ENCODE data around the gene GLT8D1.

The GLT8D1 gene

DNA sequence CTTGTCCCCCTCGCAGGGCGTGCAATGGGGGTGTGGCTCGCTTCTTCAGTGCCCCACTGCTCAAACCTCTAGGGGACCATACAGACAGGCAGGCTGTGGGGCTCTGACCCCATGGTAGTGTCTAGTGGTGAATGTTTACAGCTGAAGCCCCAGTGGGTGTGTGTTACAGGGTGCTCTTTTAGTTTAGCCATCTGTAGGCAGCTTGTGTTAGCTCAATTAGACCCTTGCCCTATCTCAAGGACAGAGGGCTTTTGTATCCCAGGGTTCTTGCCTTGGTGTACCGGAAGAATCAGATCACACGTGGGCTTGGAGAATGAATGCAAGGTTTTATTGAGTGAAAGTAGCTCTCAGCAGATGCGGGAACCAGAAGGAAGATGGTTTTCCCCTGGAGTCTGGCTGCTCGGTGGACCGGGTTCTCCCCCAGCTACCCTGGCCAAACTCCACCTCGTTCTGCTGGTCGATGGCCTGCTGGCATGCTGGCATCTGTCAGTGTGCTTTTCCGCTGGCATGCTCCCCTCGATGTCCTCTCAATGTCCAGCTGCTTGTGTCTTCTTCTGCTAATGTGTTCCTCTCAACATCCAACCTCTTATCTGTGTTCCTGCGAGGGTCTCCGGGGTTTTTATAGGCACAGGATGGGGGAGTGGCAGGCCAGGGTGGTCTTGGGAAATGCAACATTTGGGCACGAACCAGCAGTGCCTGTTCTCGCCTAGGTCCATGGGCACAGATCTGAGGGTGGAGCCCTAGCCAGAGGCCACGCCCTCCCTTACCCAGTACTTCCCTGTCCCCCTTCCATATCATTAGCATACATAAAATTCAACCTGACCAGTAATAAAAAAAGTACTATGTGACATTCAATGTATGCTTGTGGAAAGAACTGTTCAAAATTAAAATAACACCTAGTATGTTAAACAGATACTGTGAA lies 7.0 kb upstream of the GLT8D1 start:
- DNase-seq, result no peak

DNA sequence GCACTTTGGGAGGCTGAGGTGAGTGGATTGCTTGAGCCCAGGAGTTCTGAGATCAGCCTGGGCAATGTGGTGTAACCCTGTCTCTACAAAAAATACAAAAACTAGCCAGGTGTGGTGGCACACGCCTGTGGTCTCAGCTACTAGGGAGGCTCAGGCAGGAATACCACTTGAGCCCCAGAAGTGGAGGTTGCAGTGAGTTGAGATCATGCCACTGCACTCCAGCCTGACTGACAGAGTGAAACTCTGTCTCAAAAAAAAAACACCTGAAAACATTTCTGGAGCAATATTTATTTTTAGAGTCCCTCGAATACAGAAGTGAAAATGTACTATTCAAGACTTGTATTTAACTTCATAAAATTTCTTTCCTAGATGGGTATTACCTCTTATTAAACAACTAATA lies 4.9 kb upstream of the GLT8D1 start:
- DNase-seq, result no peak

DNA sequence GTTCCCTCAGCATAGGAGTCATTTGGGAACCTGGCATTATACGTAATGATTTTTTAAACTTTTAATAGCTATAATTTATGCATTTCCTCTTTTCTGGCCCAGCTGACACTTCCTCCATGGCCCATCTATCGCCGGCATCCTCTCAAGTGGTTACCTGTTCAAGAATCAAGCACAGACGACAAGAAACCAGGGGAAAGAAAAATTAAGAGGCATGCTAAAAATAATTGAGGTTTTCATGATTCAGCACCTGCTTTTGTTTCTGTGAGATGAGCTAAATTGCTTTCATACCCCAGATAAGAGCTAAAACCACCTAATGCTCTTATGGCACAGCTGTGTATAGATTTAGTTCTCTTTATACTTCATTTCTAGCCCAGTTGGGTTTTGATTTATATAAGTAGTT lies 2.0 kb upstream of the GLT8D1 start:
- DNase-seq, result no peak

DNA sequence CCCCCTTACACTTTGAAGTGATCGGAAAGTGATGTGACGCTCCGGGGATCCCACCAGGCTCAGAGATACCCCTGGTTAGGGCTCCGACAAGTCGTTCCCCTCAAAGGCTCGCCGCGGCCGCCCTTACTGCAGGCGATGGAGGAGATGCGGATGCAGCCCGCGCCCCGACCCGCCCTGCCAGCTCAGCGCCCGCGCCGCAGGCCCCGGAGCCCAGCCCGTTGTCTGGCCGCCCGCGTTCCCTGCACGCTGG lies 228 bp downstream of the GLT8D1 start:
- no peak for DNase-seq

DNA sequence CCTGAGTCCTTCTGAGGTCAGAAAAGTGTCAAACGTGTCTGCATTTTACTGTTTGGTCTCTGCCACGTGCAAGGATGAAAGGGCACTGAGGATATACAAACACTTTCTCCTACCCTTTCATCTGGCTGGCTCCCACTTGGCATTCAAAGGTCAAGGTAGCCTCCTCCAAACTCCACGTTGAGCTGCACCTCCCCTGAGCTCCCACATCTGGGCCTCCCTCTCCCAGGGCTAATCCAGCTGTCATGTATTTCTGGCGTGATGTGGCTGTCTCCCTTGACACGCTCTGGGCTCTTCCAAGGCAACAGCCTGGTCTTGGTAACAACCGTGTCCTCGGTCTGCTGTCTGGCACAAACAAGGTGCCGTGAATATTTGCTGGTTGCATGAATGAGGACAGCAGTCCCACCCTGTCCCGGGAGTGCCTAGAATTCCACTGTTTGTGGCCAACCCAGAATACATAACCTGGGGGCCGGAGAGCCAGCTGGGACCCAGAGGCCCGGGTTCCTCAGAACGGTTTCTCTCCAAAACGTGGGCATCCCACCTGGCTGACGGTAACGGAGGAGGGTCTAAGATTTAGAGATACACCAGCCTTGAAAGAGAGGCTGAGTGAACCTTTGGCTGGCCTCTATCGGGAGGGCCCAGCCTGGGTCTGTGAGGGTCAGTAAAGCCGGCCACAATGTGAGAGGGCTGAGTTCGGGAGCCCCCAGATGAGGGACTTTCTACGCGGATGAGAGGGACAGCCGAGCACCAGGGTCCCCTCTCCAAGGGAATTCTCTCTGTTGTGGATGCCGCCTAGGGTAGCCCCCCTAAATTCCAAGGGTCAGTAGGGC lies 767 bp downstream of the GLT8D1 start:
- peak; percentile 51 for DNase-seq

DNA sequence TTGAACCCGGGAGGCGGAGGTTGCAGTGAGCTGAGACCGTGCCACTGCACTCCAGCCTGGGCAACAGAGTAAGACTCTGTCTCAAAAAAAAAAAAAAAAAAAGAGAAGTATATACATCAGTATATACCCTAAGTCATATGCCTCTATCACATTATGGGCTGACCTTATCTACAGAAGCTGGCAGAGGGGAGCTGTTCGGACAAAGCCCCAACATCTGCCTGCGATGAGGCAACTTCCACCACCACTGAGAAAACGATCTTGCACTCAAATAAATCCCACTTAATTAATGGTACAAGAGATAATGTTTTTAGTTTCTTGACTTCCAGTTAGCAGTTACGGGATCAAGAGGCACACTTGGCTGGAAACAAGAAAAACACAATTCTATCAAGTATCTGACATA lies 2.2 kb downstream of the GLT8D1 start:
- peak; percentile 13 for DNase-seq

DNA sequence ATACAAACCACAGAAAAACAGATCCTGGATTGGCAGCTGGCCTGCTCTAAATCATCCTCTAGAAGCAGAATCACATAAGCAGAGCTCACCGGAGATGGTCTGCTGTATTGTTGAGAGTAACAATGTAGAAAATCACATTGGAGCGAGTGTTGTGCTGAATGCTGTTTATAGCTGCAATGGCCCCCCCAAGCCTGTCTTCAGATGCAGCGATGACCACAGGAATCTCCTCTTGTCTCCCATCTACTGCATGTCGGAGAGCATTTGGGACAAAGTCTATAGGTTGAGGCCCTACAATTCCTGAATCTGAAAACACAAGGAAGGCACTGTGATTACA lies 8.0 kb downstream of the GLT8D1 start:
- DNase-seq, result no peak

DNA sequence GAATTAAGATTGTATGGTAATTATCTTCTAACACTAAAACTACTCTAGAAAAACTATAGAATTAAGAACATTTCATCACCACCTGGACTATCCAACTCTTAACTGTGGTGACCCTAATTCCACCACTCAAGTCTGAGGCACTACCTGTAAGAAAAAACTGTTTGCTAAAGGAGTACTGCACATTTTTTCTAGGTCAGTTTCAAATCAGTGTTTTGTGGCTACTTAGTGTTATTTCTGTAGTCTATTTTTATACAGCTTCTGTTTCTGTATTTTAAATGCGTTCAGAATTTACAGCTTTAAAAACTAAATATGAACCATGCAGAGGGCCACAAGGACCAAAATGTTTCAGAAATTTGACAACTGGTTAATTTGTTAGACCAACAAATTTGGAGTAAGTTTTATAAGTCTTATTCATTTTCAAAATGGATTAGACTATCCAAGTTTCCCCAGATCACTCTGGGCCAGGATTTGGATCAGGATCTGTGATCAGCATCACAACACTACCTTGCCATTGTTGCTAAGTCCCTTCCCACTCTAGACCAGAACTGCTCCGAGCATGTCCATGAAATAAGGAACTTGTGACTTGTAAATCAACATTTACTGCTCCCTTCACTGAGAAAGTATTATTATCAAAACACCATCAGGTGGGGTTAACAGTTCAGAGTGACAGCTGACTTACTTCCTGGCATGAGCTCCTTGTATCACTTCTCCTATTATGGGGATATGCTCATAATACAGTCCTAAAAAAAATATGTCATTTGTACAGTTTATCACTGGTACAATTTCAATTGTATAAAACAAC lies 8.6 kb downstream of the GLT8D1 start:
- no peak for DNase-seq

DNA sequence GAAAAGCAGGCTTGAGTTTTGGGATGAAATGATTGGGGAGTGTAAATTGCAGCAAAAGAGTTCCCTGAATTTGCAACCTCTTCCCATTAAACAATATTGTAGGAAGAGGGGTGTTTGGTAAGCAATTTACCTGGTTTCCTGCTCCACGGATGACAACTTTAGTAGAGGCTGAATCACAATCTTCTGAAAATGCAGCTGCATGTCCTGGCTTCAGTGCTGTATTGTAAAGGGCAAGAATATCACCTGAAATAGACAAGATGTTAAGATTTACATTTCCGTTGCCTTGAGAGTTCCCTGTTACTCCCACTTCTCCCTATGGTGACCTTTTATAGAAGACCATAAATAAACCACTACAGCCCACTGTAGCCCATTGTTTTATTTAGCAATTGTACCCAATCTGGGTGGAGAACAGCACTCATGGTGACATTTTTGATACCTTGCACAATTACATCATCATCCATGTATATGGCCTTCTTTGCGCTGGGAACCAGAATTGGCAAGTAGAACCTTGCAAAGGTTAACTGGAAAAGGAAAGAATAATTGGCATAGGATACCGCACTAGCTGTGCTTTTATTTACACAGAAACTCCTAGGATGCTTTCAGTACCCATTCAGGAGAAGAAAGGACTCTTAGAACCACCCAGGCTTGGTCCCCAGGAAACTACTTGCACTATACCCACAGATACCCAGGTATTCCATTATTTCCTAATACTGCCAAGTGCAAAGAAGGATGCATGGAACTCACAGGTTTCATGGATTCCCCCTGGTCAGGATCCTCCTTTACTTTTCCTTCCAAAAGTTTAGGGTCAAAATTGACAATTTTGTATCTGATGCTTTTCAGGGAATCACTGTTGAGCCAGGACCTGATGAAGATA lies 9.6 kb downstream of the GLT8D1 start:
- no peak for DNase-seq

DNA sequence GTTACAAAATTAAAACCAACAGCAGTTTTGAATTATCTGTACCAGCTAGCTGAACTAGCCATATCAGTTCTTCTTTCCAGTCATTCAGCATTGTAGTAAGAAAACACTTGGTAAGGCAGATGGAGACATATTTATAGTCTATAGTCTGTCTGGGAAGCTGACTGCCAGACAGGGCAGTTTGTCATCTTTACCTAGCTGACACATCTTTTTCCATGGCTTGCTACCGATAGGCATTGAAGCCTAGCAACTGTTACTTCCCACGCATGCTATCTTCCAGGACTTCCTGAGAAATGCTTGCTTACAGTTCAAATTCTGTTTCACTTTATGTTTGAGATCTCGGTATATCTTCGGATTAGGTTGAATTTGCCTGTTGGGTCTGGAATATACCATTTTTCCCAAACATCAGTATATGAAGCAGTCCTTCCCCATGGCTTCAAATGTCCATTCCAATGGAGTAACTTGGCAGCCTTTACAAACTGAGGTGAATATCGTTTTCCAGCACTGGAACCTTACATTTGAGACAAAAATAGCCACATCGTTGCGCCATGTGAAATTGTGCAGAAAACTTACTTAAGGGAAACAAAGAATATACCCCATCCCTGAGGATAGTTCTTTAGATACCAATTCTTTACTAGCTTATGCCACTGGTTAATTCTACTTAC lies 10.9 kb downstream of the GLT8D1 start:
- DNase-seq, result no peak

DNA sequence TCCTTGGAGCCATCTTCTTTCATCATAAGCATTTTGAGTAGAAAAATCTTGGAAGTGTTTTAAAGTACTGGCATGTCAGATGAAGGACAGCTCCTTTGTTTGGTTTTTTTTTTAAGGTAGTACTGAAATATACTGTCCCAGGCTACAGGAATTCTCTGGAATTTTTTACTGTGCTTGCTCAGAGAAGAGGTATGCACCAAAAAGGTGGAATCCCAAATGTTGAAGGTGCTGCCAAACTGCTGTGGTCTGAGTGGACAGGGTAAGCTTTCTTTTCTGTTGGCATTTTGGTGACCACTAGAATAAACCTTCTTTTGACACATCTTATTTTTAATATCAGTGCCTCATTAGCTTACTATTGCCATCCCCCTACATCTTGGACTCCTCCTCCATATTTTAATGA lies 12.5 kb downstream of the GLT8D1 start:
- no peak for DNase-seq

DNA sequence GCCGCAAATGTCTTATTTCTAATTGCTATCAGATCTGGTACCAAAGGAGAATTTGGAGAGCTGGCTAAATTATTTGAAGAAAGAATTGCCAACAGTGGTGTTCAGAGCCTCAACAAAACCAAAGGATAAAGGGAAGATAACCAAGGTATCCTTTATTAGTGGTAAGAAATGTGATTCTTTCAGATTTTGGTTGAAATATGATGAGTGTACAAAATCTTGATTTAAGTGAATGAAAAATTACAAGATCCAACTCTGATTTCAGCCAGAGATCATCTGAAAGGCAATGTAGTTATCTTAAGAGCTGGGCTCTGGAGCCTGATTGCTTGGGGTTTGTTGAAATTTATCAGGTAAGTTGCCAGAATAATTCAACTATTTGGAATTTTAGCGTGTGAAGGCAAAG lies 15.0 kb downstream of the GLT8D1 start:
- DNase-seq, result no peak

DNA sequence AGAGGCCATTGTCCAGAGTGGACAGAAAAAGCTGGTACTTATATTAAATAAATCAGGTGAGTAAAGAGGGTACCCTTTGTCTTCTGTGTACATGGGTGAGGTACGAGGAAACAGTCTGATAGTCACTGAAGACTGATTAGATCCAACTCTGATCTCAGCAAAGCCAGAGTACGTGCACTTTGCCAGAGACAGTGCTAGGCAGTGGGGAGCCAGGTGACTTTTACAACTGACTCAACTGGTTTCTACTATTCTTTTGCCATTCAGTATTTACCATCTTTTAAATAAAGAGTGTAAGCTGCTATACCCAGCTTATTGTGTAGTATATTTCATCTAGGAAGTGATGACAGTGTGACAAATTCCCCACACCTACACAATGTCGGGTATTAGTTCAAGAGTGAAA lies 16.4 kb downstream of the GLT8D1 start:
- DNase-seq, result no peak

DNA sequence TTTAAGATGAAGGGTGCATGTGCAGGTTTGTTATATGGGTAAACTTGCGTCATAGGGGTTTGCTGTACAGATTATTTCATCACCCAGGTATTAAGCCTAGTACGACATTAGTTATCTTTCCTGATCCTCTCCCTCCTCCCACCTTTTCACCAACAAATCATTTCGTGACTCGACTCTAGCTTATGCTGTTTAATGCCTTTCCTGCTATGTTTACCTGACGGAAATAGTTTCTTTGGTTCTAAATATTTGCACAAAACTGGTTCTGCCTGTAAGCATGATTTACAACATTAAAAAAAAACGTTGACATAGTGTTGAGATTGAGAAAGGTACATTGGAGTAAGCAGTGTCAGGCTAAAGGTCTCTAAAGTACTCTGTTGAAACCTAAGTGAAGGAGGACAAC lies 17.3 kb downstream of the GLT8D1 start:
- DNase-seq, result no peak

DNA sequence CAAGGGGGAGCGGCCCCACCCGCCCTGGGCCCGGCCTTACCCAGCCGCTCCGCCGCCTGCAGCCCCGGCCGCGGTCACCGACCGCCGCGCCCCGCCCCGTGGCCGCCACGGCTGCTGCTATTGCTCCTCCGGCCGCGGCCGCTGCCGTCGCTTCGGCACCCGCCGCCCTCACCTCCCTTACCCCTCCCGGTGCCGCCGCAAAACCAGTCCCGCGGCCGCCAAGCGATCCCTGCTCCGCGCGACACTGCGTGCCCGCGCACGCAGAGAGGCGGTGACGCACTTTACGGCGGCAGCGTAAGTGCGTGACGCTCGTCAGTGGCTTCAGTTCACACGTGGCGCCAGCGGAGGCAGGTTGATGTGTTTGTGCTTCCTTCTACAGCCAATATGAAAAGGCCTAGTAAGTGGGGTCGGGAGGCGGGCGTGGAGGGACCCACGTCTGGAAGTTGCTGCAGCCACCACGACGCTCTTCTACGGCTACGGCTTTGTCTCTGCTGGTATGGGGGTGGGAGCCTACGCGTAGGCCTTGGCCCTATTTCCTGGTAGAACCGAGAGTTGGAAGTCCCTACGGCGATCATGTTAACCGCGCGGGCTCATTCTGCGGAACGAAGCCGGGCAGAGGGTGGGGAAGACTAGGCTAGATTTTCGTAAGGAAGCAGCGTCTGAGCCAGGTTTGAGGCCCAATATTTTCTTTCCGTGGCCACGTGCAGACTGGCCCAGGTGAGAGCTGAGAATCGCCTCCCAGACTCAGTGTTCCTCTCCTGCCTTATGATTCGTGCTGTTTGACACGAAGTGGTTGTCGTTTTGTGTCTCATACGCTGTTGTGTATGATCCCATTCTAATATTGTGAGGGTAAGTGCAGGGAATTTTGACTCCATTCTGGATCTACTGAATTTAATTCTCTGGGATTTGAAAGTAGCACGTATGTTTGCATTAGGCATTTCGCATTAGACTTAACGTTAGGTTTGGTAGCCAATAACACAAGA lies 19.6 kb downstream of the GLT8D1 start, which contains the start of the genes GNL3 and PBRM1:
Gene GNL3 (plus strand): TSS at position 324 of the 983 bp plus-strand sequence. CDS start 61 bp downstream, at position 385.
Gene PBRM1 (minus strand): TSS at position 205 of the 983 bp plus-strand sequence.
- DNase-seq, result peak; percentile 97

DNA sequence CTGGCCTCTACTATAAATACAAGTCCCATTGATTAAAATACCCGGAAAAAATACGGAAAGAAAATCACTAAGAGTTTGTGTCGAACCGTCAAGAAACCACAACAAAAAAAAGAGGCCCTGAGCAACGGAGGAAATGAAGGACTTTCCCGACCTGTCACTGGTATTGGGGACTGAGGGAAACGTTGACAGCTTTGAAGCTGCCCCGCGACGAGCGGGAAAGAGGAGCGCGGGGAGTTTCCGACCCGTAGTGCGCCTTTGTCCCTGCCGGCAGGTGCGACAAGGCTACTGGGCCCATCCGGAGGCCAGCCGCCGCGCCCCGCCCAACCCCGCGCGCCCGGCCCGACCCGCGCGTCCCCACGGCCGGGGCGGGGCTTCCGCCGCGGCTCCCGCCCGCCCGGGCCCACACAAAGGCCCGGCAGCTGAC lies 20.3 kb downstream of the GLT8D1 start:
- peak; percentile 91 for DNase-seq

DNA sequence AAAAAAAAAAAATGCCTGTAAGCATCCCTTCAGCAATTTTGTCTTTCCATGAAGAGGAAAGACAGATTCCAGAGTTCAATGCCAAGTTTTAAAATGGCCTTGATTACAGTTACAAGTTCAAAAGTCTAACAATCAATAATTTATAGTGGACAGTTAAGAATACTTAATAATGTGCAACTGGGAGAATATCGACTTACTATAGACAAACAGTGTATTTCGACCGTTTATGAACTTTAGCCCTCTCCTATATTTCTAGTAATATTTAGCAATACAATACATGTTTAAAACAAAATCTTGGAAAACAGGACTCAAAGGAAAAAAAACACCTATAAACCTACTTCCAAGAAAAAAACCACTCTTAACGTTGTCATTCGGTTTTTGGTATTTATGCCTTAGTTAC lies 21.4 kb downstream of the GLT8D1 start:
- peak; percentile 45 for DNase-seq

DNA sequence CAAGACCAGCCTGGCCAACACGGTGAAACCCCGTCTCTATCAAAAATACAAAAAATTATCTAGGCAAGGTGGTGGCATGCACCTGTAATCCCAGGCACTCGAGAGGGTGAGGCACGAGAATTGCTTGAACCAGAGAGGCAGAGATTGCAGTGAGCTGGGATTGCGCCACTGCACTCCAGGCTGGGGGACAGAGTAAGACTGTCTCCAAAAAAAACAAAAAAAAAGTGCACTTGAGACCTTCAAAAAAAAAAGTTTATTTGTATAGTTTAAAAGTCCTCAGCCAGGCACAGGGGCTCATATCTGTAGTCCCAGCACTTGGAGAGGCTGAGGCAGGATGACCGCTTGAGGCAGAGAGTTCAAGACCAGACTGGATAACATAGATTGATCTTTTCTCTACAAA lies 22.0 kb downstream of the GLT8D1 start:
- peak; percentile 38 for DNase-seq

DNA sequence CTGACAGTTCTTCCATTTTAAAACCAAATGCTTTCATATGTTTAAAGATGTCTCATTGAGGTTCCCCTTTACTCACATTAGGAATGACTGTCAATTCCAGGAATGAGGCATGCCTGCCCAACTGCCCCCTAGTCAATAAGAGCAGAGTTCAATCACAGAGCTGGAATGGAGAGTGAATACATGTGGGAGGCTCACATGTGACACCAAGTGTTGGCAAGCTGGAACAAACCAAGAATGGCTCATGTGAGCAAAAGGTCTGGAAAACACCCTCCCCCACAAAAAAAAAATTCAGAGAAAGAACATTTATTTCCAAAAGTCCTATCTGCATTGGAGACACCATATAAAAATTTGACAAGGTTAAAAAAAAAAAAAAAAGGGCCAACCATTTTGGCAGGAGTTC lies 23.6 kb downstream of the GLT8D1 start:
- DNase-seq, result peak; percentile 93

DNA sequence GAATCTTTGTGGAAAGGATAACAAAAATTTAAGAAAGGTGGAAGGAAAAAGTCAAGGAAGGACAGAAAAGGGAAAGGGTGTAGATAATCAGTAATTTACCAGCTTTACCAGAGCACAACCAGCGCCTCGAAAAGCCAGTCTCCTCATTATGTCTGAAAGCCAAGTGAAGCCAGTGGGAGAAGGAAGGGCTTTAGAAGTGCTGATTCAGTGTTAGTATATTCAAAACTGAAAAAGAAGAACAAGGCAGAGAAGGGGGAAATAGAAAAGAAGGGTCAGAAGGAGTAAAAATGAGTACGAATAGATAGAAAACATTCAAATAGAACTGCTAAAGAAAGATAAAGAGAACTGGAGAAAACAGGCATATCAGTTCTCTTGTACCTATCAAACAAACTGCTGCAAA lies 24.0 kb downstream of the GLT8D1 start:
- DNase-seq, result no peak

DNA sequence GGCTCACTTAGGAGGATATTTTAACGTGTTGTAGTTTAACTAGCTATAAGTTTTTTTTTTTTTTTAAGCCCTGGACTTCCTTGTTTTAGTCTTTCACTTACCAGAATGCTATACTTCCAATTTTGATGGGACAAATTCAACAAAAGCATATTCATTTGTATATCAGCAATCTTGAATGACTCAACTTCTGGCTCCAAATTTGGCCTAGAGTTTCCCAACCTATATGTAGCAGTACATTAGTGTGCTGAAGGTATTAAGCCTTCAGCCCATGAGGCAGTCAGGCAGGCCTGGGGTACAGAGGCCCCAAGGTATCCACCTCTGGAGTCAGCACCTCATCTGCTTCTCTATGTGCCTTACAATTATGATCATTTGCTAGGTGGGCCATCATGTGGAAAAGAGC lies 25.8 kb downstream of the GLT8D1 start:
- peak; percentile 70 for DNase-seq
